Hematopoietic multipotent progenitor cell treated with erythropoietin and hydrocortisone succinate and interleukin-3 and kit ligand, for 15 days (in vitro differentiated cells): ENCODE data around the gene SOX11.

Source experiments
- DNase-seq: peaks from one replicate; pipeline ENCODE4 v3.0.0-alpha.2; 2015; ENCODE audit warnings: low spot score

The SOX11 gene

GRCh38 chr2:5692561-5693286 lies 540 bp downstream of the SOX11 start:
- no peak for DNase-seq

- no peak for DNase-seq
Observed at GRCh38 chr2:5693287-5694201, 1.4 kb downstream of the SOX11 start.

- no peak for DNase-seq
Observed at GRCh38 chr2:5694306-5694705, 2.1 kb downstream of the SOX11 start.

GRCh38 chr2:5695654-5696403 lies 3.6 kb downstream of the SOX11 start:
- no peak for DNase-seq

- no peak for DNase-seq
Observed at GRCh38 chr2:5696404-5696944, 4.3 kb downstream of the SOX11 start.

GRCh38 chr2:5696945-5697521 lies 4.8 kb downstream of the SOX11 start:
- DNase-seq, result no peak

- DNase-seq, result no peak
Observed at GRCh38 chr2:5697562-5697961, 5.4 kb downstream of the SOX11 start.

GRCh38 chr2:5698134-5698533 lies 6.0 kb downstream of the SOX11 start:
- DNase-seq, result no peak

GRCh38 chr2:5699963-5700362 lies 7.8 kb downstream of the SOX11 start:
- DNase-seq, result no peak

GRCh38 chr2:5700551-5700950 lies 8.4 kb downstream of the SOX11 start:
- no peak for DNase-seq

- no peak for DNase-seq
Observed at GRCh38 chr2:5701266-5701665, 9.1 kb downstream of the SOX11 start.

GRCh38 chr2:5703166-5703565 lies 11.0 kb downstream of the SOX11 start:
- no peak for DNase-seq

- DNase-seq, result no peak
Observed at GRCh38 chr2:5705490-5705889, 13.3 kb downstream of the SOX11 start.

GRCh38 chr2:5706717-5707455 lies 14.7 kb downstream of the SOX11 start:
- no peak for DNase-seq

- no peak for DNase-seq
Observed at GRCh38 chr2:5710615-5711014, 18.4 kb downstream of the SOX11 start.

GRCh38 chr2:5713101-5713500 lies 20.9 kb downstream of the SOX11 start:
- no peak for DNase-seq

GRCh38 chr2:5719629-5720334 lies 27.6 kb downstream of the SOX11 start:
- DNase-seq, result no peak

GRCh38 chr2:5720426-5720825 lies 28.2 kb downstream of the SOX11 start:
- DNase-seq, result no peak

GRCh38 chr2:5722236-5722635 lies 30.1 kb downstream of the SOX11 start:
- no peak for DNase-seq
